ENCODE data around the gene COL20A1.
"Not testable (repeated sequence)": the region's sequence is repeated elsewhere in the genome, so short reads cannot be mapped to it uniquely, and the experiment has no call there.

GRCh38 chr20:63379872-63380271 is 86.9 kb downstream of the COL20A1 start:
- not testable (repeated sequence) for TF ChIP-seq CTCF (IDR thresholded peaks at IDR 0.05); POLR2AphosphoS5 (IDR thresholded peaks at IDR 0.05; ENCODE audit: low read depth, low read length); REST (IDR thresholded peaks at IDR 0.05; ENCODE audit: insufficient read depth in 1 of 2, low read depth in 2 of 2, low read length in 1 of 2); SIN3A (IDR thresholded peaks at IDR 0.05; ENCODE audit: borderline replicate concordance, insufficient read depth, low read depth, low read length); TCF7L2 (IDR thresholded peaks at IDR 0.05; ENCODE audit: low read depth, low read length)
